SKM-1 (cell line): ENCODE measurements around the gene CERS6.

Experiments used
- DNase-seq: peaks from one replicate; lab custom pipeline; 2025; ENCODE audit not compliant: unreplicated experiment; lab: John Stamatoyannopoulos, UW

CERS6 gene

GRCh38 chr2:168565112-168565511, 109.0 kb downstream of the CERS6 start:
- no peak for DNase-seq

GRCh38 chr2:168565512-168565911, 109.4 kb downstream of the CERS6 start:
- DNase-seq, result no peak

GRCh38 chr2:168566974-168567665, 111.0 kb downstream of the CERS6 start:
- no peak for DNase-seq

- no peak for DNase-seq
These were observed 111.8 kb downstream of the CERS6 start for GRCh38 chr2:168567836-168568235.

GRCh38 chr2:168568476-168569267, 112.6 kb downstream of the CERS6 start:
- no peak for DNase-seq

- no peak for DNase-seq
These were observed 115.0 kb downstream of the CERS6 start for GRCh38 chr2:168571061-168571460.

GRCh38 chr2:168573128-168573903, 117.2 kb downstream of the CERS6 start:
- DNase-seq, result no peak

GRCh38 chr2:168574856-168575630, 119.0 kb downstream of the CERS6 start:
- no peak for DNase-seq

GRCh38 chr2:168577885-168578284, 121.8 kb downstream of the CERS6 start:
- DNase-seq, result no peak

GRCh38 chr2:168583064-168583709, 127.1 kb downstream of the CERS6 start:
- no peak for DNase-seq

- no peak for DNase-seq
These were observed 127.8 kb downstream of the CERS6 start for GRCh38 chr2:168583710-168584521.

GRCh38 chr2:168584911-168585310, 128.8 kb downstream of the CERS6 start:
- DNase-seq, result no peak

- DNase-seq, result peak; percentile 8
These were observed 129.6 kb downstream of the CERS6 start for GRCh38 chr2:168585700-168586099.

GRCh38 chr2:168587307-168587706, 131.2 kb downstream of the CERS6 start:
- no peak for DNase-seq

GRCh38 chr2:168589236-168590211, 133.5 kb downstream of the CERS6 start:
- DNase-seq, result no peak

GRCh38 chr2:168592181-168592831, 136.2 kb downstream of the CERS6 start:
- no peak for DNase-seq

GRCh38 chr2:168593713-168594112, 137.6 kb downstream of the CERS6 start:
- DNase-seq, result no peak

GRCh38 chr2:168594778-168595177, 138.7 kb downstream of the CERS6 start:
- DNase-seq, result no peak
